HG03520 (cell line): ENCODE measurements around the gene C4orf54.

Experiments used
- ATAC-seq: cut with Tn5 transposase; IDR thresholded peaks from one replicate; pipeline ENCODE4 v1.9.1; 2021; ENCODE audit warnings: mild to moderate bottlenecking, moderate library complexity; ENCODE audit not compliant: unreplicated experiment

C4orf54 gene

GRCh38 chr4:99652596-99653436 is 4.8 kb downstream of the C4orf54 start:
- no peak for ATAC-seq

GRCh38 chr4:99651811-99652485 is 5.7 kb downstream of the C4orf54 start:
- no peak for ATAC-seq

- ATAC-seq, result no peak
These were observed 6.4 kb downstream of the C4orf54 start for GRCh38 chr4:99651016-99651769.

GRCh38 chr4:99649778-99650177 is 7.8 kb downstream of the C4orf54 start:
- no peak for ATAC-seq

- ATAC-seq, result no peak
These were observed 8.4 kb downstream of the C4orf54 start for GRCh38 chr4:99649208-99649607.

- no peak for ATAC-seq
These were observed 9.3 kb downstream of the C4orf54 start for GRCh38 chr4:99648321-99648720.

- ATAC-seq, result no peak
These were observed 10.6 kb downstream of the C4orf54 start for GRCh38 chr4:99647071-99647470.

GRCh38 chr4:99645638-99646037 is 12.0 kb downstream of the C4orf54 start:
- ATAC-seq, result no peak

- no peak for ATAC-seq
These were observed 12.6 kb downstream of the C4orf54 start for GRCh38 chr4:99645036-99645435.

GRCh38 chr4:99644453-99644852 is 13.2 kb downstream of the C4orf54 start:
- no peak for ATAC-seq

GRCh38 chr4:99642725-99643489 is 14.7 kb downstream of the C4orf54 start:
- no peak for ATAC-seq

- no peak for ATAC-seq
These were observed 17.0 kb downstream of the C4orf54 start for GRCh38 chr4:99640676-99641075.

- ATAC-seq, result no peak
These were observed 20.5 kb downstream of the C4orf54 start for GRCh38 chr4:99637174-99637573.

GRCh38 chr4:99636422-99636821 is 21.2 kb downstream of the C4orf54 start:
- ATAC-seq, result no peak

- no peak for ATAC-seq
These were observed 22.0 kb downstream of the C4orf54 start for GRCh38 chr4:99635601-99636000.

- ATAC-seq, result no peak
These were observed 22.8 kb downstream of the C4orf54 start for GRCh38 chr4:99634742-99635360.

GRCh38 chr4:99633772-99634171 is 23.9 kb downstream of the C4orf54 start:
- no peak for ATAC-seq

- ATAC-seq, result no peak
These were observed 26.7 kb downstream of the C4orf54 start for GRCh38 chr4:99630857-99631360.

- ATAC-seq, result no peak
These were observed 27.6 kb downstream of the C4orf54 start for GRCh38 chr4:99629962-99630554.

- no peak for ATAC-seq
These were observed 29.6 kb downstream of the C4orf54 start for GRCh38 chr4:99628040-99628439.
